Liver (tissue), 9 donors: ENCODE measurements around the gene TEDC2. TPM values are rescaled to one million over a fixed set of nuclear protein-coding genes. Genes with fewer than 3 reads are reported as not detected.

Source experiments
- DNase-seq: peaks from one replicate; pipeline ENCODE4 v3.0.0-alpha.2; 2017; ENCODE audit warnings: low spot score
- H3K27ac ChIP-seq, 2 donors: one replicate each; pipeline ENCODE4 v1.7.0; 2013; ENCODE audit warnings: inconsistent platforms in 2 of 2, low read length in 2 of 2, control low read depth in 1 of 2, low read depth in 1 of 2, mild to moderate bottlenecking in 1 of 2
- H3K27me3 ChIP-seq, 4 donors: one replicate each; pipeline versions ENCODE4 v1.6.1 to v1.7.0; 2013; ENCODE audit warnings: low read length in 3 of 4, inconsistent platforms in 1 of 4, mild to moderate bottlenecking in 1 of 4, moderate library complexity in 1 of 4; ENCODE audit not compliant: control insufficient read depth in 4 of 4, insufficient read depth in 4 of 4
- H3K36me3 ChIP-seq, 4 donors: one replicate each; pipeline versions ENCODE4 v1.6.1 to v1.7.0; 2013; ENCODE audit warnings: low read length in 3 of 4, mild to moderate bottlenecking in 3 of 4, low read depth in 1 of 4, moderate library complexity in 1 of 4; ENCODE audit not compliant: control insufficient read depth in 4 of 4, insufficient read depth in 3 of 4
- H3K4me1 ChIP-seq, 4 donors: one replicate each; pipeline versions ENCODE4 v1.6.1 to v1.7.0; 2013; ENCODE audit warnings: low read length in 3 of 4, mild to moderate bottlenecking in 3 of 4, moderate library complexity in 1 of 4; ENCODE audit not compliant: control insufficient read depth in 4 of 4, insufficient read depth in 4 of 4
- H3K4me3 ChIP-seq, 3 donors: one replicate each; pipeline versions ENCODE4 v1.6.1 to v1.7.0; 2013; ENCODE audit warnings: low read length in 3 of 3, control low read depth in 1 of 3, low read depth in 1 of 3, mild to moderate bottlenecking in 1 of 3
- H3K9ac ChIP-seq, 2 donors: one replicate each; pipeline ENCODE4 v1.7.0; 2013; ENCODE audit warnings: low read length in 2 of 2, mild to moderate bottlenecking in 2 of 2, moderate library complexity in 2 of 2, control low read depth in 1 of 2, low read depth in 1 of 2
- H3K9me3 ChIP-seq, 4 donors: one replicate each; pipeline versions ENCODE4 v1.6.1 to v1.7.0; 2013; ENCODE audit warnings: low read length in 3 of 4; ENCODE audit not compliant: control insufficient read depth in 4 of 4
- ATF3 ChIP-seq: IDR thresholded peaks from 2 replicates; pipeline ENCODE4 v1.6.1; 2016; ENCODE audit warnings: antibody characterized with exemption
- CTCF ChIP-seq: fragments of 150-350 bp; IDR thresholded peaks from 2 replicates; pipeline ENCODE4 v1.5.1; 2017; ENCODE audit warnings: improper control_type of control experiment, low read depth, low read length; ENCODE audit not compliant: missing input control
- FOXA2 ChIP-seq: IDR thresholded peaks from 2 replicates; pipeline ENCODE4 v1.6.1; 2016; ENCODE audit warnings: antibody characterized with exemption
- HNF4A ChIP-seq, 2 donors: conservative IDR thresholded peaks; 2 replicates each; pipeline ENCODE4 v1.6.1; 2016; ENCODE audit warnings: antibody characterized with exemption in 2 of 2, mild to moderate bottlenecking in 2 of 2
- HNF4G ChIP-seq: IDR thresholded peaks from 2 replicates; pipeline ENCODE4 v1.6.1; 2016; ENCODE audit warnings: antibody characterized with exemption
- JUND ChIP-seq, 2 donors: IDR thresholded peaks; 2 replicates each; pipeline ENCODE4 v1.6.1; 2016; ENCODE audit warnings: antibody characterized with exemption in 2 of 2
- MAX ChIP-seq: IDR thresholded peaks from 2 replicates; pipeline ENCODE4 v1.6.1; 2016; ENCODE audit warnings: antibody characterized with exemption
- RXRA ChIP-seq, 2 donors: IDR thresholded peaks; 2 replicates each; pipeline ENCODE4 v1.6.1; 2017 to 2018; ENCODE audit warnings: antibody characterized with exemption in 2 of 2, mild to moderate bottlenecking in 1 of 2
- SP1 ChIP-seq: IDR thresholded peaks from 2 replicates; pipeline ENCODE4 v1.6.1; 2018; ENCODE audit warnings: antibody characterized with exemption, mild to moderate bottlenecking
- TAF1 ChIP-seq: conservative IDR thresholded peaks from 2 replicates; pipeline ENCODE4 v1.6.1; 2016; ENCODE audit warnings: antibody characterized with exemption, mild to moderate bottlenecking
- YY1 ChIP-seq: IDR thresholded peaks from 2 replicates; pipeline ENCODE4 v1.6.1; 2016; ENCODE audit warnings: antibody characterized with exemption, mild to moderate bottlenecking
- ZBTB33 ChIP-seq: IDR thresholded peaks from 2 replicates; pipeline ENCODE4 v1.6.1; 2016; ENCODE audit warnings: antibody characterized with exemption
- WGBS: extraction: QIAGEN DNeasy Blood & Tissue Kit; methylation state at CpG from one replicate; pipeline ENCODE4 v1.1.7; 2013; 5-methylcytosine and 5-hydroxymethylcytosine counted together
- polyA plus RNA-seq, 2 donors: library from polyadenylated mRNA; stranded (reverse) in 1 of 2; unstranded in 1 of 2; fragments of 200-250 nt in 1 of 2; fragments of >200 nt in 1 of 2; fragmentation: Nextera tagmentation in 1 of 2; extraction: Ambion mirVana in 1 of 2; gene quantifications; one replicate each; pipeline versions ENCODE4 v1.2.1 to v1.2.3, GENCODE V29; 2013 to 2015
- total RNA-seq, 2 donors: library from RNA; depleted of rRNA; stranded (reverse); fragments of >200 nt; gene quantifications; one replicate each; pipeline ENCODE4 v1.2.3, GENCODE V29; 2014
- donor health status: healthy.
- donor health status: healthy.
- donor health status: healthy.
- donor health status: healthy.
- donor health status: healthy.

Gene TEDC2
- total and polyA plus RNA-seq, 4 donors = 0.71 to 6.7 (median 1.1) TPM

GRCh38 chr16:2475413-2476344 lies 15.8 kb downstream of the TEDC2 start (continued):
- TF ChIP-seq HNF4G (no peak), JUND (IDR thresholded peaks at IDR 0.05) (no peak)

GRCh38 chr16:2476345-2476720 lies 16.4 kb downstream of the TEDC2 start:
- H3K4me3 ChIP-seq = no peak overlapping the region
- no peak for TF ChIP-seq RXRA (IDR thresholded peaks at IDR 0.05)
- TF ChIP-seq TAF1 = no peak
- TF ChIP-seq SP1 = no peak
- no peak for TF ChIP-seq JUND (IDR thresholded peaks at IDR 0.05)
- no peak for TF ChIP-seq ATF3
- H3K36me3 ChIP-seq = no peaks in the 10 kb centered on the region
- no peaks in the 10 kb centered on the region for H3K9me3 ChIP-seq
- 82% methylated on average over 9 of the region's 9 CpGs for WGBS
- H3K27ac ChIP-seq = no peak overlapping the region
- no peak overlapping the region for H3K9ac ChIP-seq
- no peaks in the 10 kb centered on the region for H3K27me3 ChIP-seq
- no peak for DNase-seq
- peaks cover 27 to 60% (median 45%) of the 10 kb centered on the region in 4 donors for H3K4me1 ChIP-seq

- Histone ChIP-seq H3K4me3 (no peak overlapping the region), H3K27ac (peak overlapping the region in 1 of 2 donors; percentile 6), H3K9me3 (no peaks in the 10 kb centered on the region), H3K4me1 (peaks cover 23 to 57% (median 43%) of the 10 kb centered on the region in 4 donors), H3K9ac (no peak overlapping the region), H3K27me3 (no peaks in the 10 kb centered on the region), H3K36me3 (no peaks in the 10 kb centered on the region)
- DNase-seq = no peak
- 38% methylated on average over 3 of the region's 3 CpGs for whole genome bisulfite sequencing
- no peak for TF ChIP-seq MAX
- no peak for TF ChIP-seq ZBTB33
- no peak for TF ChIP-seq CTCF
- peak; percentile 36 to 52 for TF ChIP-seq HNF4A (conservative IDR thresholded peaks at IDR 0.05)
- peak; percentile 21 for TF ChIP-seq FOXA2
- TF ChIP-seq YY1 = no peak
- peak in 1 of 2 donors; percentile 52 for TF ChIP-seq RXRA (IDR thresholded peaks at IDR 0.05)
Observed at GRCh38 chr16:2476741-2477140, 16.8 kb downstream of the TEDC2 start.
